Brain microvascular endothelial cell (primary cell): Measurements from ENCODE around the gene PRR3.
"Not testable (repeated sequence)": the region's sequence is repeated elsewhere in the genome, so short reads cannot be mapped to it uniquely, and the experiment has no call there.

Experiments used
- DNase-seq: peaks from one replicate; pipeline ENCODE4 v3.0.0-alpha.2; 2020
- H3K27ac ChIP-seq: fragments of 250-450 bp; sonication (Bioruptor Pico); 2 replicates; pipeline ENCODE4 v1.5.1; 2020; ENCODE audit warnings: mild to moderate bottlenecking, moderate library complexity
- H3K27me3 ChIP-seq: fragments of 250-450 bp; sonication (Bioruptor Pico); replicated peaks from 2 replicates; pipeline ENCODE4 v1.5.1; 2020; ENCODE audit warnings: mild to moderate bottlenecking
- H3K36me3 ChIP-seq: fragments of 250-450 bp; sonication (Bioruptor Pico); replicated peaks from 2 replicates; pipeline ENCODE4 v1.5.1; 2020; ENCODE audit warnings: mild to moderate bottlenecking
- H3K4me3 ChIP-seq: 2 replicates; pipeline ENCODE4 v1.5.1; 2011; ENCODE audit warnings: low read depth, mild to moderate bottlenecking, control low read depth, low read length, moderate library complexity
- CTCF ChIP-seq: IDR thresholded peaks from 2 replicates; pipeline ENCODE4 v1.5.1; 2011; ENCODE audit warnings: low read depth, mild to moderate bottlenecking, moderate library complexity, low read length, control low read depth, inconsistent platforms; ENCODE audit errors: missing control alignments
- in situ Hi-C: cut with HindIII; loops from 2 replicates; pipeline ENCODE4 v1.10.0; 2017; ENCODE audit warnings: low sequenced_read_pairs, low pct_ligation_motif_present

PRR3 gene

GRCh38 chr6:30520522-30520921, 36.6 kb upstream of the PRR3 start:
- TF ChIP-seq CTCF, result no peak
- Histone ChIP-seq H3K27me3 (no peaks in the 10 kb centered on the region), H3K27ac (no peak overlapping the region), H3K36me3 (no peaks in the 10 kb centered on the region), H3K4me3 (no peak overlapping the region)
- no peak for DNase-seq
- in situ Hi-C loops, result no loop called here

GRCh38 chr6:30521082-30521481, 36.0 kb upstream of the PRR3 start:
- H3K27me3 ChIP-seq, H3K36me3 ChIP-seq, in situ Hi-C loops, H3K27ac ChIP-seq, H3K4me3 ChIP-seq: not testable (repeated sequence)
- DNase-seq, result peak; percentile 63

GRCh38 chr6:30521952-30522351, 35.1 kb upstream of the PRR3 start:
- H3K4me3 ChIP-seq, H3K36me3 ChIP-seq, H3K27ac ChIP-seq, in situ Hi-C loops, H3K27me3 ChIP-seq: not testable (repeated sequence)
- DNase-seq, result peak; percentile 22

- in situ Hi-C loops, H3K27ac ChIP-seq, H3K4me3 ChIP-seq, H3K27me3 ChIP-seq, H3K36me3 ChIP-seq, DNase-seq: not testable (repeated sequence)
Observed at GRCh38 chr6:30526444-30526843, 30.7 kb upstream of the PRR3 start.

- H3K4me3 ChIP-seq, DNase-seq, H3K27ac ChIP-seq, in situ Hi-C loops, H3K27me3 ChIP-seq, H3K36me3 ChIP-seq: not testable (repeated sequence)
Observed at GRCh38 chr6:30529349-30529875, 27.7 kb upstream of the PRR3 start.

- TF ChIP-seq CTCF, result no peak
- in situ Hi-C loops, result no loop called here
- no peak overlapping the region for H3K27ac ChIP-seq
- H3K36me3 ChIP-seq, result no peaks in the 10 kb centered on the region
- no peak for DNase-seq
- H3K27me3 ChIP-seq, result no peaks in the 10 kb centered on the region
- no peak overlapping the region for H3K4me3 ChIP-seq
Observed at GRCh38 chr6:30530014-30530413, 27.1 kb upstream of the PRR3 start.

GRCh38 chr6:30533460-30534294, 23.4 kb upstream of the PRR3 start:
- in situ Hi-C loops, result no loop called here
- Histone ChIP-seq H3K4me3 (no peak overlapping the region), H3K27ac (no peak overlapping the region), H3K27me3 (no peaks in the 10 kb centered on the region), H3K36me3 (no peaks in the 10 kb centered on the region)
- TF ChIP-seq CTCF, result no peak
- no peak for DNase-seq

GRCh38 chr6:30537931-30538330, 19.2 kb upstream of the PRR3 start:
- in situ Hi-C loops, result no loop called here
- no peak for DNase-seq
- no peaks in the 10 kb centered on the region for H3K27me3 ChIP-seq

More at GRCh38 chr6:30537931-30538330, 19.2 kb upstream of the PRR3 start:
- Histone ChIP-seq H3K27ac (no peak overlapping the region), H3K4me3 (no peak overlapping the region), H3K36me3 (no peaks in the 10 kb centered on the region)
- TF ChIP-seq CTCF, result no peak
